PC-9 (cell line): ENCODE results near the gene TFF2. TPM values are rescaled to one million over a fixed set of nuclear protein-coding genes. Genes with fewer than 3 reads are reported as not detected.

Experiments
- BruUV-seq: library from RNA; stranded (reverse); fragments of 400-500 nt; replicated peaks from 2 replicates; lab custom pipeline; 2021; lab: Mats Ljungman, UMichigan
- CTCF ChIA-PET: fragments of 300-600 bp; sonication (Branson Sonifier 250); formaldehyde crosslinking; loops from one replicate; lab custom pipeline; 2022; ENCODE audit warnings: antibody characterized with exemption; lab: Charles Lee
- POLR2A ChIA-PET: fragments of 300-600 bp; sonication (Branson Sonifier 250); formaldehyde crosslinking; loops from one replicate; lab custom pipeline; 2022; ENCODE audit warnings: antibody characterized with exemption; ENCODE audit not compliant: unreplicated experiment; lab: Charles Lee
- DNase-seq, 2 experiments: peaks; one replicate each; pipeline versions ENCODE4 v3.0.0 to v3.0.0-alpha.2; 2015 to 2022; ENCODE audit warnings: mixed read lengths in 1 of 2
- H2AFZ ChIP-seq: fragments of 200-600 bp; sonication (generic); 2 replicates; pipeline ENCODE4 v1.8.1; 2017; ENCODE audit warnings: antibody characterized with exemption
- H3F3A ChIP-seq: fragments of 200-600 bp; sonication (generic); 2 replicates; pipeline ENCODE4 v1.8.1; 2017; ENCODE audit warnings: antibody characterized with exemption, mild to moderate bottlenecking, low read depth; ENCODE audit not compliant: insufficient read depth
- H3K27ac ChIP-seq: fragments of 200-600 bp; sonication (generic); 2 replicates; pipeline ENCODE4 v1.6.1; 2016; ENCODE audit warnings: mixed run types
- H3K27me3 ChIP-seq: fragments of 200-600 bp; sonication (generic); 2 replicates; pipeline ENCODE4 v1.6.1; 2016; ENCODE audit warnings: low read depth, mixed run types; ENCODE audit not compliant: insufficient read depth
- H3K36me3 ChIP-seq: fragments of 200-600 bp; sonication (generic); 2 replicates; pipeline ENCODE4 v1.6.1; 2016; ENCODE audit warnings: low read depth, mixed run types
- H3K4me1 ChIP-seq: fragments of 200-600 bp; sonication (generic); replicated peaks from 2 replicates; pipeline ENCODE4 v1.6.1; 2016; ENCODE audit warnings: mixed run types; ENCODE audit not compliant: insufficient read depth
- H3K4me2 ChIP-seq: fragments of 200-600 bp; sonication (generic); 2 replicates; pipeline ENCODE4 v1.6.1; 2017; ENCODE audit warnings: mixed run types
- H3K4me3 ChIP-seq: fragments of 200-600 bp; sonication (generic); 2 replicates; pipeline ENCODE4 v1.6.1; 2016; ENCODE audit warnings: mixed run types
- H3K79me2 ChIP-seq: fragments of 200-600 bp; sonication (generic); 2 replicates; pipeline ENCODE4 v1.6.1; 2017; ENCODE audit warnings: low read depth, mixed run types
- H3K9me2 ChIP-seq: fragments of 200-600 bp; sonication (generic); 2 replicates; pipeline ENCODE4 v1.8.1; 2017; ENCODE audit warnings: mild to moderate bottlenecking; ENCODE audit not compliant: insufficient read depth
- H3K9me3 ChIP-seq: fragments of 200-600 bp; sonication (generic); 2 replicates; pipeline ENCODE4 v1.8.1; 2016; ENCODE audit warnings: low read depth; ENCODE audit not compliant: insufficient read depth
- H4K20me1 ChIP-seq: fragments of 200-600 bp; sonication (generic); 2 replicates; pipeline ENCODE4 v1.8.1; 2017; ENCODE audit not compliant: insufficient read depth
- CTCF ChIP-seq: fragments of 200-600 bp; sonication (generic); conservative IDR thresholded peaks from 2 replicates; pipeline ENCODE4 v1.6.1; 2017; ENCODE audit warnings: mixed run types, antibody characterized with exemption, mild to moderate bottlenecking, moderate library complexity
- EZH2 ChIP-seq: fragments of 200-600 bp; sonication (generic); IDR thresholded peaks from 2 replicates; pipeline ENCODE4 v1.8.0; 2017; ENCODE audit warnings: antibody characterized with exemption, low read depth
- intact Hi-C: fragments of 100-400 bp; cut with micrococcal nuclease; formaldehyde crosslinking; loops from one replicate; pipeline ENCODE4 v1.10.0; 2022; ENCODE audit not compliant: unreplicated experiment
- total RNA-seq: library from RNA; stranded (reverse); gene quantifications from 2 replicates; pipeline ENCODE4 v1.2.3, GENCODE V29; 2021

The TFF2 gene
- total RNA-seq, 1 experiment from 2014 or later = 0.52 TPM

DNA sequence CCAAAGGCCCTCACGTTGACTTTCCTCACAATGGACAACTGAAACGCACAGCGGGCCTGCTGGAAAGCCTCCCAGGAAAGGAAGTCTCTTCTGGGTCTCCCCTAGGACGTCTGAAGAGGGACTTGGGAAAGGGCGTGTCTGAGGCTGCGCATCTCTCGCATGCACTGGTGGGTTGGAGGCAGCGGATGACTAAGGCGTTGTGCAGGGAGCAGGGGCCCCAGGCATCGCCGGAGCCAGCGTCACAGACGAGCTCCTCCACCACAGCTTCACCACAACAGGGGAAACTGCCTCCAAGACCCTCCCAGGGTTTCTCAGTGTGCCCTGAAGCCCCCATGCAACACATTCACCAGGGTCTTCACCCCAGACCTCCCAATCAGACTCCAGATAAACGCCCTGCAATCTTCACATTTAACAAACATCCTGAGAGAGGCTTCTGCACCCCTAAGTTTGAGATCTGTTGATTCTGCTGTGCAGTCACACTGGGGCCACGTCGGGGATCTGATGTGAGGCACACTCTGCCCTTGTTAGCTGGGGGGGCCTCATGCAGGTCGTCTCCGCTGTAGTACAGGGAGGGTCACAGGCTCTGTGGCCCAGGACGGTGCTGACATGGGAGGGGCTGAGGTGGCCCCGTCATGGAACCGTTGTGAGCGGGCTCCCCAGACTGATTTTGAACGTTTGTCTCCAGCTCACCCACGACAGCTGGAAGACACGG lies 22.6 kb upstream of the TFF2 start:
- DNase-seq = no peak
- H3K4me1 ChIP-seq = peaks cover 3% of the 10 kb centered on the region; the same call in 1 of the 2 replicates
- no peaks in the 10 kb centered on the region for H3K36me3 ChIP-seq
- H3K27ac ChIP-seq = no peak overlapping the region
- H3K9me2 ChIP-seq = no peaks in the 10 kb centered on the region
- ChIA-PET CTCF (no interaction called here), POLR2A (no interaction called here)
- H3K79me2 ChIP-seq = no peaks in the 10 kb centered on the region
- H4K20me1 ChIP-seq = no peaks in the 10 kb centered on the region
- TF ChIP-seq EZH2 (no peak), CTCF (no peak)
- no peak overlapping the region for H2AFZ ChIP-seq
- H3K27me3 ChIP-seq = no peaks in the 10 kb centered on the region
- no peaks in the 10 kb centered on the region for H3F3A ChIP-seq
- H3K4me3 ChIP-seq = no peak overlapping the region
- intact Hi-C loops = no loop called here
- H3K4me2 ChIP-seq = no peak overlapping the region
- no TSS peak for BruUV-seq
- H3K9me3 ChIP-seq = no peaks in the 10 kb centered on the region

DNA sequence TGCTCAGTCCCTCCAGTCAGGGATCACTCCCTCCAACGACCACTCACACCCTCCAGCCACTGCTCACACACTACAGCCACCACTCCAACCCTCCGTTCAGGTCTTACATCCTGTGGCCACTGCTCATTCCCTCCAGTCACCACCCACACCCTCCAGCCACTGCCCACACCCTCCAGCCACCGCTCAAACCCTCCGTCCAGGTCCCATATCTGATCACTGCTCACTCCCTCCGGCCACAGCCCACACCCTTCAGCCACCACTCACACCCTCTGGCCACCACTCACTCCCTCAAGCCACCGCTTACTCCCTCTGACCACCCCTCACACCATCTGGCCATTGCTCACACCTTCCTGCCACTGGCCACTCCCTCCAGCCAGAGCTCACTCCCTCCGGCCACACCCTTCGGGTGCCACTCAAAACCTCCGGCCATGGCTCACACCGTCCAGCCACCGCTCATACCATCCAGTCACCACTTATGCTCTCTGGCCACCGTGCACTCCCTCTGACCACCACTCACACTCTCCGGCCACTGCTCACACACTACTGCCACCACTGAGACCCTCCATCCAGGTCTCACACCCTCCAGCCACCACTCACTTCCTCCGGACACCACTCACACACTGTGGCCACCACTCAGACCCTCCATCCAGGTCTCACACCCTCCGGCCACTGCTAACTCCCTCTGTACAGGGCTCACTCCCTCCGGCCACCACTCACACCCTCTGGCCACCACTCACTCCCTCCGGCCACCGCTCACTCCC lies 20.3 kb upstream of the TFF2 start:
- no peak for DNase-seq
- no peaks in the 10 kb centered on the region for H3K36me3 ChIP-seq
- H3K4me3 ChIP-seq = no peak overlapping the region
- H3K27ac ChIP-seq = no peak overlapping the region
- peaks cover 23% of the 10 kb centered on the region for H3K4me1 ChIP-seq
- no peak overlapping the region for H2AFZ ChIP-seq
- no TSS peak for BruUV-seq
- no peaks in the 10 kb centered on the region for H3K9me2 ChIP-seq
- no peaks in the 10 kb centered on the region for H3K27me3 ChIP-seq
- intact Hi-C loops = no loop called here
- H3F3A ChIP-seq = peaks cover 9% of the 10 kb centered on the region; the same call in 1 of the 2 replicates
- TF ChIP-seq EZH2 (no peak), CTCF (no peak)
- POLR2A ChIA-PET = no interaction called here
- no peak overlapping the region for H3K4me2 ChIP-seq
- no peaks in the 10 kb centered on the region for H3K79me2 ChIP-seq
- no peaks in the 10 kb centered on the region for H3K9me3 ChIP-seq
- H4K20me1 ChIP-seq = no peaks in the 10 kb centered on the region
- CTCF ChIA-PET = no interaction called here

DNA sequence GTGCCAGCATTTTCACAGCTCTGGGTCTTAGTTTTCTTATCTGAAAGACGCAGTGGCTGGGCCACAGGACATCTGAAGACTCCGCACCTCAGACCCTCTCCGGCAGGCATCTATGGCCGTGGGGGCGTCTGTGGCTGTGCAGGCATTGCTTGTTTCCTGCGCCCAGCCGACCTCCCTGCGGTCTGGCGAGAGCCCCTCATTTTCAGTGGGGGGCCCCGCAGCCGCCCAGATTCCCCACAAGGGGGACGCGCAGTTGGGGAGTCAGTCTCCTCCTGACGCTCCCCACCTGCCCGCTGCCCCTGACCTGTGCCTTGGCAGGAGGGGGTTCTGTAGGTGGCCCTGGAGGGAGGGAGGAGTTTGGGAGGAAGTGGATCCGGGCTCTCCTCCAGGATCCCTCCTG lies 19.0 kb upstream of the TFF2 start:
- no peak for TF ChIP-seq EZH2
- TF ChIP-seq CTCF = no peak
- no peaks in the 10 kb centered on the region for H4K20me1 ChIP-seq
- H3K4me1 ChIP-seq = peaks cover 28% of the 10 kb centered on the region
- no peaks in the 10 kb centered on the region for H3K9me3 ChIP-seq
- H3F3A ChIP-seq = peaks cover 11% of the 10 kb centered on the region; the same call in 1 of the 2 replicates
- ChIA-PET CTCF (no interaction called here), POLR2A (no interaction called here)
- no peak overlapping the region for H3K4me2 ChIP-seq
- H3K9me2 ChIP-seq = no peaks in the 10 kb centered on the region
- no peak overlapping the region for H2AFZ ChIP-seq
- no peak overlapping the region for H3K27ac ChIP-seq
- no peaks in the 10 kb centered on the region for H3K27me3 ChIP-seq
- H3K4me3 ChIP-seq = no peak overlapping the region
- H3K36me3 ChIP-seq = no peaks in the 10 kb centered on the region
- intact Hi-C loops = no loop called here
- BruUV-seq = no TSS peak
- no peaks in the 10 kb centered on the region for H3K79me2 ChIP-seq
- no peak for DNase-seq
